Activated CD4-positive, alpha-beta T cell treated with anti-CD3 and anti-CD28 coated beads, Interleukin-2, amount 10 ng/mL, durations not matched to agents 24 days and 14 days (primary cell): ENCODE results near the gene PVRIG. TPM values are rescaled to one million over a fixed set of nuclear protein-coding genes. Genes with fewer than 3 reads are reported as not detected.
"Not testable (repeated sequence)": the region's sequence is repeated elsewhere in the genome, so short reads cannot be mapped to it uniquely, and the experiment has no call there.

Source experiments
- DNase-seq: peaks from one replicate; pipeline ENCODE4 v3.0.0; 2022
- H3K27ac Mint-ChIP-seq: one replicate; pipeline ENCODE4 v1.8.0; 2022; ENCODE audit warnings: mild to moderate bottlenecking, mixed read lengths
- H3K27me3 Mint-ChIP-seq: one replicate; pipeline ENCODE4 v1.8.0; 2022; ENCODE audit warnings: mixed read lengths
- H3K36me3 Mint-ChIP-seq: one replicate; pipeline ENCODE4 v1.8.0; 2022; ENCODE audit warnings: low read depth, mild to moderate bottlenecking, mixed read lengths
- H3K4me1 Mint-ChIP-seq: one replicate; pipeline ENCODE4 v1.8.0; 2021; ENCODE audit warnings: mixed read lengths
- H3K4me3 Mint-ChIP-seq: one replicate; pipeline ENCODE4 v1.8.0; 2022; ENCODE audit warnings: mild to moderate bottlenecking, moderate library complexity, mixed read lengths
- H3K9me3 Mint-ChIP-seq: one replicate; pipeline ENCODE4 v1.8.0; 2021; ENCODE audit warnings: mixed read lengths
- intact Hi-C: fragments of 100-400 bp; cut with micrococcal nuclease; formaldehyde crosslinking; loops from one replicate; pipeline ENCODE4 v1.15.1; 2023
- total RNA-seq: library from RNA; stranded (reverse); gene quantifications from 2 replicates; pipeline ENCODE4 v1.2.3, GENCODE V29; 2022

PVRIG gene
- total RNA-seq, 1 donor from 2014 or later, result 21.6 TPM

DNA sequence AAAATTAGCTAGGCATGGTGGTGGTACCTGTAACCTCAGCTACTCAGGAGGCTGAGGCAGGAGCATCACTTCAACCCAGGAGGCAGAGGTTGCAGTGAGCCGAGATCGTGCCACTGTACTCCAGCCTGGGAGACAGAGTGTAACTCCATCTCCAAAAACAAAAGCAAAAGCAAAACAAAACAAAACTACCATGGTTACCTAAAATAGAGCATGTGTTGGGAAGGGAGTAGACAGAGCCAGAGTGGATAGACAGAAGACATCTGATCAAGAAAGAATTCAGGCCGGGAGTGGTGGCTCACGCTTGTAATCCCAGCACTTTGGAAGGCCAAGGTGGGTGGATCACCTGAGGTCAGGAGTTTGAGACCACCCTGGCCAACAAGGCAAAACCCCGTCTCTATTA, 46.1 kb downstream of the PVRIG start:
- DNase-seq, H3K27ac Mint-ChIP-seq, H3K27me3 Mint-ChIP-seq, intact Hi-C loops, H3K4me1 Mint-ChIP-seq, H3K4me3 Mint-ChIP-seq, H3K9me3 Mint-ChIP-seq, H3K36me3 Mint-ChIP-seq: not testable (repeated sequence)

GRCh38 chr7:100266576-100267354, 47.0 kb downstream of the PVRIG start:
- no peak overlapping the region for H3K27ac Mint-ChIP-seq
- no peaks in the 10 kb centered on the region for H3K9me3 Mint-ChIP-seq
- intact Hi-C loops, result no loop called here
- H3K36me3 Mint-ChIP-seq, result peaks cover 2% of the 10 kb centered on the region
- H3K27me3 Mint-ChIP-seq, result no peaks in the 10 kb centered on the region
- no peak overlapping the region for H3K4me3 Mint-ChIP-seq
- DNase-seq, result no peak
- H3K4me1 Mint-ChIP-seq, result peaks cover 12% of the 10 kb centered on the region

DNA sequence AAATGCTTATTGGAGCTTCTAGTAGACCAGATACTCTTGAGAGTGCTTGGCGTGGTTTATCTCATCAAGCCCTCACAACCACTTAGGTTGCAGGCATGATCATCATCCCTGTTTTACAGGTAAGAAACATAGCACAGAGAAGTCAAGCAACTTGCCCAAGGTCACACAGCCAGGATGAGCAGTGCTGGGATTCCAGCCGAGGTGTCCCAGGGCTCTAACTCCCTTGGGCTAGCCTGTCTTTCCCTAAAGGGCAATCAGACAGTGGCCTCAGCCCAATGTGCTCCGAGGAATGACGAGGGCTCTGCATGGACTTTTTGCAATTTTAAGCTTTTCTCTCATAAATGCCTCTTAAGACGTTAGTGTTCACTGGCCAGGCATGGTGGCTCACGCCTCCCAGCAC, 47.9 kb downstream of the PVRIG start:
- H3K36me3 Mint-ChIP-seq, result no peaks in the 10 kb centered on the region
- H3K27me3 Mint-ChIP-seq, result no peaks in the 10 kb centered on the region
- no peak overlapping the region for H3K4me3 Mint-ChIP-seq
- H3K9me3 Mint-ChIP-seq, result no peaks in the 10 kb centered on the region
- DNase-seq, result no peak
- intact Hi-C loops, result no loop called here
- H3K4me1 Mint-ChIP-seq, result peaks cover 18% of the 10 kb centered on the region
- H3K27ac Mint-ChIP-seq, result no peak overlapping the region

DNA sequence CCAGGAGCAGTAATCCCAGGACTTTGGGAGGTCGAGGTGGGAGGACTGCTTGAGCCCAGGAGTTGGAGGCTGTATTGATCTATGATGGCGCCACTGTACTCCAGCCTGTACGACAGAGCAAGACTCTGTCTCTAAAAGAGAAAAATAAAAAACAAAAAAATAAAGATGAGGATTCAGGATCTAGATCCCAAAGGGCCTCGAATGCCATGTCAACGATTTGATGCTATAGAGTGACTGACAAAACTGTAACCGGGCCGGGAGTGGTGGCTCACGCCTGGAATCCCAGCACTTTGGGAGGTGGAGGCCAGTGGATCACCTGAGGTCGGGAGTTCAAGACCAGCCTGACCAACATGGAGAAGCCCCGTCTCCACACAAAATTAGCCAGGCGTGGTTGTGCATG, 49.1 kb downstream of the PVRIG start:
- H3K27ac Mint-ChIP-seq, H3K36me3 Mint-ChIP-seq, H3K27me3 Mint-ChIP-seq, H3K9me3 Mint-ChIP-seq, DNase-seq, H3K4me3 Mint-ChIP-seq, intact Hi-C loops: not testable (repeated sequence)
- peaks cover 20% of the 10 kb centered on the region for H3K4me1 Mint-ChIP-seq

DNA sequence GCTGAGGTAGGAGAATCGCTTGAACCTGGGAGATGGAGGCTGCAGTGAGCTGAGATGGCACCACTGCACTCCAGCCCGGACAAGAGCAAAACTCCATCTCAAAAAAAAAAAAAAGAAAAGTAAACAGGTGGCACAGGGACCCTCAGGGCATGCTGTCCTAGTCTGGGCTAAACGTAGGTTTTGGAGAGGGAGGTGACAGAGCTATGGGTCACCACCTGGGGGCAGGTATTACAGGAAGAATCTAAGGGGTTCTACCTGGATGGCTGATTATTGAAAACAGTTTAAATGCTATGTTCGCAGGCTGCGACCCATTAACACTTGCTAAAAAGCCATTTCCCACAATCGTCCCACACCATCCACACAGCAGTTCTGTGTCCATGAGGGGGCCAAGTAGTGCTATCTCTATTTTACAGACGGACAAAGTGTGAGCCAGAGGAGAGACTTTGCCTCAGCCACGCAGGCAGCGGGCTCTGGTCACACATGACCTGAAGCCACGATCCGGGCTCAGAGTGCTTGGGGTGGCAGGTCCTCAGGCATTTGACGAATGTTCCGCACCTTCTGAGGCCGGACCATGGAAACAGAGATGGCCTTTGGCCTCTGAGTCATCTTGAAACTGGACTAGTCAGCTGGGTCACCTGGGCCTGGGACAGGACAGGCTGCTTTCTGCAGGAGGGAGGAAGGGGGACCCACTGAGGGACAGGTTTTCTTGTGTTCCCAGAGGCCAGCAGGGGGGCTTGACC, 49.7 kb downstream of the PVRIG start:
- H3K4me1 Mint-ChIP-seq, result peaks cover 20% of the 10 kb centered on the region
- H3K4me3 Mint-ChIP-seq, H3K27ac Mint-ChIP-seq, H3K27me3 Mint-ChIP-seq, intact Hi-C loops, H3K9me3 Mint-ChIP-seq, DNase-seq, H3K36me3 Mint-ChIP-seq: not testable (repeated sequence)

DNA sequence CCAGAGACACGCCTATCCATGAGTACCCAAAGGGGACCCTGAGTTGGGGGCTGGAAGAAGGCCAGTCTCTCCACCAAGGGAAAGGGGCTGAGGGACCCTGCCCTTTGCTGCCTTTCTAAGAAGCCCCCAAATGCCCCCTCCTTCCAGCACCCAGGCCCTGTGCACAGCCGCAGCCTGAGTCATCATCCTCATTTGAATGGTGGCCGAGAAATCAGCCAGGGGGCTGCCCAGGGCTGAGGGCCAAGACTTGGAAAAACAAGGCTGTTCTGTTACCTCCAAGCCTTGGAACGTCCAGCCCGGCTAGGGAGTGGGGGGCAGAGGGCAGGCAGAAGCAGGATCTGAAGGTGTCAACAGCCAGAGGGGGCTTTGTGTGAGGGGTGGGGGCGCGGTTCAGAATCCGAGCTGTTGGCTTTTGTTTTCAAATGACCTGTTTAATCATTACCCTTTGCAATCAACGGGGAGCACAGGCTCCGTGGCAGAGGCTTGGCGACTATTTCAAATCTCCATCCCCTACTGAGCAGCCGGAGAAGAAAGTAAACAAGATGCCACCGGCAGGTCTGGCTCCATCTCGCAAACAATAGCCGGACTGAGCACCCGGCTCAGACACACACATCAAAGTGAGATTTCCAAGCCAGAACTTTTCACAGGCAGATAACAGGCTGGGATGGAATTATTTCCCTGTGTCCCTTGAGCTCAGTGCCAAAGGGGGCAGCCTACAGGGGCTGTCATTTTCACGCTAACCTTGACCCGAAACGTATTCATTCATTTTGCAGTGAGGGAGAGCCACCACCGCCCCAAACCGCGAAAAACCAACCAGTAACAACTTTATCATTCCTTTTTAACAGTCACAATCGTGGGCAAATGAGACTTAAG, 50.5 kb downstream of the PVRIG start:
- H3K36me3 Mint-ChIP-seq, H3K9me3 Mint-ChIP-seq, H3K27me3 Mint-ChIP-seq, intact Hi-C loops, H3K27ac Mint-ChIP-seq, DNase-seq: not testable (repeated sequence)
- Mint-ChIP-seq H3K4me1 (peaks cover 23% of the 10 kb centered on the region), H3K4me3 (peak overlapping the region; percentile 80)

Other genes with a start within 250 kb of the PVRIG start
- gene AZGP1, start 243.9 kb upstream of the PVRIG start, total RNA-seq, result not detected in 2 replicates
- gene ZKSCAN1, start 204.4 kb upstream of the PVRIG start, total RNA-seq, result 54.8 and 56.3 TPM in 2 replicates
- 8.0 TPM in 2 replicates for gene ZSCAN21, start 170.2 kb upstream of the PVRIG start, total RNA-seq
- gene ZNF3, start 138.2 kb upstream of the PVRIG start, total RNA-seq, result 21.5 and 23.3 TPM in 2 replicates
- gene COPS6, start 131.0 kb upstream of the PVRIG start, total RNA-seq, result 109 and 114 TPM in 2 replicates
- 464 and 469 TPM in 2 replicates for gene MCM7, start 118.6 kb upstream of the PVRIG start, total RNA-seq
- gene AP4M1, start 118.3 kb upstream of the PVRIG start, total RNA-seq, result 13.5 and 16.4 TPM in 2 replicates
- gene TAF6, start 100.6 kb upstream of the PVRIG start, total RNA-seq, result 68.4 and 71.5 TPM in 2 replicates
- 16.2 and 17.0 TPM in 2 replicates for gene CNPY4, start 100.3 kb upstream of the PVRIG start, total RNA-seq
- gene MBLAC1, start 93.0 kb upstream of the PVRIG start, total RNA-seq, result 3.0 and 3.5 TPM in 2 replicates
- gene LAMTOR4, start 71.0 kb upstream of the PVRIG start, total RNA-seq, result 123 and 126 TPM in 2 replicates
- gene TRAPPC14, start 61.2 kb upstream of the PVRIG start, total RNA-seq, result 31.7 and 39.2 TPM in 2 replicates
- gene GAL3ST4, start 51.3 kb upstream of the PVRIG start, total RNA-seq, result 2.1 TPM in 2 replicates
- gene GPC2, start 42.6 kb upstream of the PVRIG start, total RNA-seq, result 6.3 and 7.9 TPM in 2 replicates
- gene STAG3, start 42.0 kb upstream of the PVRIG start, total RNA-seq, result 23.7 TPM in 2 replicates
- not detected in 2 replicates for gene SPDYE3, start 87.8 kb downstream of the PVRIG start, total RNA-seq
- 74.6 and 78.3 TPM in 2 replicates for gene PILRB, start 138.2 kb downstream of the PVRIG start, total RNA-seq
- 9.8 and 11.6 TPM in 2 replicates for gene PILRA, start 153.5 kb downstream of the PVRIG start, total RNA-seq
- gene ZCWPW1, start 208.8 kb downstream of the PVRIG start, total RNA-seq, result 1.7 and 2.6 TPM in 2 replicates
- gene MEPCE, start 209.9 kb downstream of the PVRIG start, total RNA-seq, result 55.8 and 57.2 TPM in 2 replicates
- 52.8 and 59.9 TPM in 2 replicates for gene PPP1R35, start 216.5 kb downstream of the PVRIG start, total RNA-seq
- 2.7 and 2.9 TPM in 2 replicates for gene SPACDR, start 244.3 kb downstream of the PVRIG start, total RNA-seq